ENCODE measurements around the gene RRAS2.

DNA sequence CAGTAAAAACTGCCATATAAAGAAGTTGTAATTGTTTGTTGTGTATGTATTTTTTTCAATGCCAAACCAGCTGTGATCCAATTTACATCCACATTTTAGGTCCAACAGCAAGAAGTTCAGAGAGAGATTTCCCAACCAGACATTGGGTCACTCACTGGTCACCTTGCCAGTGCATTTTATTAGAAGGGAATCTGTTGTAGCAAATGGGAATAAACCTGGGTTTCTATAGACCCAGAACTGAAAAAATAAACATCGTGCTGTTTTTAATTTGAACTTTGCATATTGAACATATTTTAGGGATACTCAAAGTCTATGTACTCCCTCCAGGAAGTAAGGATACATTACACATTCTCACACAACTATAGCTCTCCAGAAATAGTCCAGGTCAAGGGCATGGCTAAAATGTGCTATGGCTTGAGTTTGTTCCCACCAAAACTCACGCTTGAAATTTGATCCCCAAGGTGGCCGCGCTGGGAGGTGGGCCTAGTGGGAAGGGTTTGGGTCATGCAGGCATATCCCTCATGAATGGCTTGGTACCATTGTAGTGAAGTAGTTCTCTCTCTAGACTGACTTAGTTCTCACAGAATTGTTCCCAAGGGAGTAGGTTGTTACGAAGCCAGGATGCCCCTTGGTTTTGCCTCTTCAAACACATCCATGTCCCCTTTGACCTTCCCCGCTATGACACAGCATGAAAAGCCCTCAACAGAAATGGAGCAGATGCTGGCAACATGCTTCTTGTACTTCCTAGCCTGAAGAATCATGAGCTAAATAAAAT lies 90.9 kb downstream of the RRAS2 start:
- TF ChIP-seq CTCF (conservative IDR thresholded peaks at IDR 0.05) (no peak), EZH2 (IDR thresholded peaks at IDR 0.05; ENCODE audit: low read depth) (no peak)
